AG20443 (cell line): Measurements from ENCODE around the gene ZFAND2B.
A peak's percentile ranks its signal among the peaks of the same experiment; 100 is the strongest.
"Not testable (repeated sequence)": the region's sequence is repeated elsewhere in the genome, so short reads cannot be mapped to it uniquely, and the experiment has no call there.

ENCODE experiments used
- DNase-seq: peaks from one replicate; pipeline ENCODE4 v3.0.0; 2012; ENCODE audit warnings: low spot score, mixed read lengths

Gene ZFAND2B

DNA sequence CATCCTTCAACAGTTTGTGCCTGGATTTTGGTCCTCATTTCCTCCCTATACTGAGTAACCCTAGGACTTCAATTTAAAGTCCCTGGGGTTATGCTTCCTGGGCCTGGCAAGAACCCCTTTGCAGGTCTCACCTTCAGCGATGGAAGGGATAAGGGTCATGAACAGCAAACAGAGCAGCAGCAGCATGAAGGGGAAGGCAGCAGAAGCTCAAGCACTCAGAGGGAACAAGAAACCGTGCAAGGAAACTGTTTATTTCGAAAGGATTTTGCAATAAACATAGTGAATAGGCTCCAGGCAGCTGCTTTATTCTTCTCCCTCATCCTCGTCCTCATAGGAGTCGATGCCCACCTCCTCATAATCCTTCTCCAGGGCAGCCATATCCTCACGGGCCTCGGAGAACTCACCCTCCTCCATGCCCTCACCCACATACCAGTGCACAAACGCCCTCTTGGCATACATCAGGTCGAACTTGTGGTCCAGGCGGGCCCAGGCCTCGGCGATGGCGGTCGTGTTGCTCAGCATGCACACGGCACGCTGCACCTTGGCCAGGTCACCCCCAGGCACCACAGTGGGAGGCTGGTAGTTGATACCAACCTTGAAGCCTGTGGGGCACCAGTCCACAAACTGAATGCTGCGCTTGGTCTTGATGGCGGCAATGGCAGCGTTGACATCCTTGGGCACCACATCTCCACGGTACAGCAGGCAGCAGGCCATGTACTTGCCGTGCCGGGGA is 43.6 kb downstream of the ZFAND2B start:
- no peak for DNase-seq

GRCh38 chr2:219251656-219252055 is 45.1 kb downstream of the ZFAND2B start:
- no peak for DNase-seq

- DNase-seq = no peak
Measured at GRCh38 chr2:219252084-219252483, 45.5 kb downstream of the ZFAND2B start.

DNA sequence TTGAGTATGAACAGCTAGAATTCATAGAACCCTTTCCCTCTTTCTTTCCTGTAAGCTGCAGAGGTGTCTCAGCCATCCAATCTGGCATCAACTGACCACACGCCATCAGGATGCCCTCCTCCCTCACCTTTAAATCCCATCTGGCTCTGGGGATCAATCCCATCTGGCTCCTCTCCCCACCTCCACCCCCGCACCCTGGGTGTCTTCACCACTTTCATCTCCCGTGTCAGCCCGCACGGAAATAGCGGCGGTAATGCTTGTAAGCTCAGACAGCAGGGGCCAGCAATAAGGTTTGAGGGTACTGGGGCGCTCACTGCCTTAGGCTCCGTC is 46.0 kb downstream of the ZFAND2B start:
- no peak for DNase-seq

GRCh38 chr2:219252900-219253752 is 46.5 kb downstream of the ZFAND2B start, which contains the start of gene TUBA4B:
Gene TUBA4B, plus strand, starts transcription at chr2:219253243. Its CDS starts 165 bp downstream, at chr2:219253408.
- DNase-seq = peak; percentile 43

DNA sequence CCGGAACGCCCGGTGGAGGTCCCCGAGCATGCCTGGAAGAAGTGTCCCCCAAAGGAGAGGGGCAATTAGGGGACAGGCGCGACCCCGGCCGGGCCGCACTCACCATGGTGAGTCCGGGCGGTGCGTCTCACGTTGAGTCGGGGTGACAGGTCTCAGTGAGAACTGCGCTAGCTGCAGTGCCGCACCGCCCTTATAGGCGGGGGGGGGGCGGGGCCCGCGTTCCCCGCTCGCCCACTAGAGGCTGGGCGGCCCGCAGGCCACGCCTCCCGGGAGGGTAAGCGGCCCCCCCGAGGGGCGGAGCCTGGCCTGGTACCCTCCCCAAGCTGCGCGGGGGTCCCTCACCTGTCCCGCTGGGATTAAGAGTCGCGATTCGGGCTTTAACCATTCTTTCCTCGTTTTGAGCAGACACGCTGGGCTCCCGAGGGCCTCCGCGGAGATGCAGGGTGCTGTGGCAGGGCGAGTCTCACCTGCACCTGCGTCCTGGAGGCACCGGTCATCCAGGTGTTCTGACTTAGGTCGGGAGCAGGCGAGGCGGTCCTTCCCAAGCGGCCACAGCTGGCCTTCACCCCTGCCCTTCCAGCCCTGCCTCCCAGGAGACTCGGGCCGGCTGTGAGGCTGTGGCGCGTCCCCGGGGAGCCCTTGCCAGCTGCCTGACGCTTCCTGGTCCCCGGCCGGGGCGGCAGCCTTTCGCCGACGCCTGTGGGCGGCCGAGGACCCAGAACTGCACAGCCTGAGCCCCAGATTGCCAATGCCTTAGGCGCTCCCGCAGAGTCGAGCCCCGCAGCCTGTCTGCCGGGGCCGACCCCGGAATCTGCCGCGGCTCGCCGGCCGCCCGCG is 47.4 kb downstream of the ZFAND2B start, which contains the start of gene TUBA4A:
Gene TUBA4A (minus strand): TSS at position 166 of the 837 bp plus-strand sequence. CDS start 60 bp downstream, at position 106.
- DNase-seq = peak; percentile 98

- no peak for DNase-seq
Measured at GRCh38 chr2:219254590-219255201, 48.1 kb downstream of the ZFAND2B start.

- not testable (repeated sequence) for DNase-seq
Measured at GRCh38 chr2:219258942-219259341, 52.4 kb downstream of the ZFAND2B start.
